IPS-15b (cell line): ENCODE results near the gene GALNT10.

Source experiments
- H3K27me3 ChIP-seq: one replicate; pipeline ENCODE4 v1.6.1; 2013; ENCODE audit warnings: low read length; ENCODE audit not compliant: control insufficient read depth, insufficient read depth
- H3K36me3 ChIP-seq: one replicate; pipeline ENCODE4 v1.6.1; 2013; ENCODE audit warnings: low read length; ENCODE audit not compliant: control insufficient read depth, insufficient read depth
- H3K4me1 ChIP-seq: one replicate; pipeline ENCODE4 v1.6.1; 2013; ENCODE audit warnings: mild to moderate bottlenecking, low read length; ENCODE audit not compliant: control insufficient read depth, insufficient read depth
- H3K4me3 ChIP-seq: one replicate; pipeline ENCODE4 v1.5.1; 2013; ENCODE audit warnings: low read depth, low read length
- H3K9ac ChIP-seq: one replicate; pipeline ENCODE4 v1.6.1; 2013; ENCODE audit warnings: low read depth, mild to moderate bottlenecking, low read length
- H3K9me3 ChIP-seq: one replicate; pipeline ENCODE4 v1.6.1; 2013; ENCODE audit warnings: mild to moderate bottlenecking, low read length; ENCODE audit not compliant: control insufficient read depth, insufficient read depth

GALNT10 gene

DNA sequence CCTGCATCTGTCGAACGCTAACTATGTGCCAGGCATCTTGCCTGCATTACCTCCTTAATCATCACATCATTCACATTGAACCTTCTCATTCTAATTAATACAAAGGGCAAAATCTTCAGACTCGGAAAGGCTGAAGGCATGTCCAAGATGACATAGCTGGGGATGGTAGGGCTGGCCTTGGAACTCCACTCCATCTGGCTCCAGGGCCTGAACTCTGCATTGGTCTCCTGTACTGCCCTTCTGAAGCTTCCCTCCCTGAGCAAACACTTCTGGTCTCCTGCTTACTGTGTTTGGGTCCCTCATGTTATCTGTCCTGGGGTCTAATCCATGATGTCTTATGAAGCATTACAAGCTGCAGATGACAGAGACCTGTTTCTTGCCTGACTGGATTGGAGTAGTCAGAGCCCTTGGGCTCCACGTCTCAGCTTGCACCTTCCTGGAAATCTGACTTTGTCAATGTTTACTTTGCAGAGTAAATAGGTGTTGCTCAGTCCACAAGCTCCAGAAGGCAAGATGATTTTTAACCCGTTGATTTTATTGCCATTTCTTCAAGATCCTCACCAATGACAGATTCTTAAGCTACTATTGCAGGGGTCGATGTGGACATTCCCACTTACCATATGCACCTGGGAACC, 106.1 kb downstream of the GALNT10 start:
- H3K9me3 ChIP-seq, result no peaks in the 10 kb centered on the region
- no peaks in the 10 kb centered on the region for H3K4me1 ChIP-seq
- no peak overlapping the region for H3K9ac ChIP-seq
- H3K36me3 ChIP-seq, result no peaks in the 10 kb centered on the region
- H3K27me3 ChIP-seq, result no peaks in the 10 kb centered on the region
- no peak overlapping the region for H3K4me3 ChIP-seq

DNA sequence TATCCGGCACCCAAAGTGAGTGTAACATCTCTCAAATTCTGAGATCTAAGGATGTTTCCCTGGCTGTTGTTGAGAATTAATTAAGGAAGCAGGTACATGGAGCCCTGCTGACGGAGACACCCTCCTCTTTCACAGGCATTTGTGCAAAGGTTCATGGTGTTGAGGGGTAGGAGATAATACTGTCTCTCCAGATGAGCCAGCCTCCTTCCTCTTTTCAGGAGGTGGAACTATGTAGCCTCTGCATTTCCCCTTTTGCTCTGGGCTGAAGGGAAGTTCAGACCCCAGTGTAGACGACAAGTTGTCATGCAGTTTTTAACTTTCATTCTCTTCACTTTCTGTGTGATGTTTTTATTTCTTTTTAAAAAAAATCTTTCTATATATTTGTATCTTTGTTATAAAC, 107.5 kb downstream of the GALNT10 start:
- no peaks in the 10 kb centered on the region for H3K9me3 ChIP-seq
- no peak overlapping the region for H3K4me3 ChIP-seq

DNA sequence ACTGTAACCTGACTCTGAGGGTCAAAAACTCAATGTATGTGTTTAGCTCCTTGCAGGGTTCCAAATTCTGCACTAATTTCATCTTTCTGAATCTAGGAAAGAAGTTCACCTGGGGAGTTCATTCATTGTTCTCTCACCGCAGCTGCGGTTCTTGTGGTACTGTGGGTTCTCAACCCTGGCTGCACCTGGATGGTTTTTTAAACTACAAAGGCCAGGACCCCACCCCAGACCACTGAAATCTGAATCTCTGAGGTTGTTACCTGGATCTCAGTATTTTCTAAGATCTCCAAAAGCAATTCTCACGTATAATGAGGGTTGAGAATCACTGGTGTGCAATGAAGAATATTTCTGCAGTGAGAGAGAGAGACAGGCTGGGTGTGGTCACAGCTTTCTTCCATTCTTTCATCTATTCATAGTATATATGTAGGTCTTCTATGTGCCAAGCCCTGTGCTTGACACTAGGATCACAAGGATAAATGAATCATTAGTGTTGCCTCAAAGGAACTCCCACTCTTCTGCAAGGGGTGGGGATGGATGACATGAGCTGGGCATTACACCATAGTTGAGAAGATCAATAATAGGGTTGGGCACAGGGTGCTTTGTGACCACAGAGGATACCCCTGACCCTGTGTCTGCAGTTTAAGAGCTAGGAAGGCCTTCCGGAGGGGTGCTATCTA, 109.8 kb downstream of the GALNT10 start:
- Histone ChIP-seq H3K4me3 (no peak overlapping the region), H3K27me3 (no peaks in the 10 kb centered on the region), H3K9ac (no peak overlapping the region), H3K9me3 (no peaks in the 10 kb centered on the region), H3K36me3 (no peaks in the 10 kb centered on the region), H3K4me1 (no peaks in the 10 kb centered on the region)

More for the DNA sequence above, 107.5 kb downstream of the GALNT10 start:
- H3K9ac ChIP-seq, result no peak overlapping the region
- no peaks in the 10 kb centered on the region for H3K27me3 ChIP-seq
- no peaks in the 10 kb centered on the region for H3K4me1 ChIP-seq
- no peaks in the 10 kb centered on the region for H3K36me3 ChIP-seq

- Histone ChIP-seq H3K4me1 (no peaks in the 10 kb centered on the region), H3K27me3 (no peaks in the 10 kb centered on the region), H3K4me3 (no peak overlapping the region), H3K9me3 (no peaks in the 10 kb centered on the region), H3K36me3 (no peaks in the 10 kb centered on the region), H3K9ac (no peak overlapping the region)
Observed at GRCh38 chr5:154301726-154302125, 111.2 kb downstream of the GALNT10 start.

- Histone ChIP-seq H3K27me3 (no peaks in the 10 kb centered on the region), H3K9me3 (no peaks in the 10 kb centered on the region), H3K9ac (no peak overlapping the region), H3K4me3 (no peak overlapping the region), H3K36me3 (no peaks in the 10 kb centered on the region), H3K4me1 (no peaks in the 10 kb centered on the region)
Observed at GRCh38 chr5:154302161-154302560, 111.6 kb downstream of the GALNT10 start.

DNA sequence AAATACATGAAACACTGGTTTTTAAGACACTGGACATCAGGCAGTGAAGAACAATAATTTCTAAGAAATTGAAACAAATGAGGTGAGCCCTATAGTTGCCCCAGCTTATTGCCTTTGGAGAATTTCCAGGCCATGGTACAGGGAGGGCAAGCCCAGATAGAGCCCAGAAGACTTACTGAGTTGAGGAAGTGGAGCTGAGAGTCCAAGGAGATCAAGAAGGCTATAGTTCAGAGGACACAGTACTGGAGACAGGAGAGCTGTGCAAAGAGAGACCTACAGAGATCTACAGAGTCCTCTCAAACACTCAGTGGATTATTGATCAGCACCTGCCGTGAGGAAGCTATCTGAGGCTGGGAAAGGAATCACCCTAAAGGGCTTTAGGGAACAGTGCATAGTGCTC, 112.6 kb downstream of the GALNT10 start:
- Histone ChIP-seq H3K9me3 (no peaks in the 10 kb centered on the region), H3K4me3 (no peak overlapping the region), H3K9ac (no peak overlapping the region), H3K27me3 (no peaks in the 10 kb centered on the region), H3K36me3 (no peaks in the 10 kb centered on the region), H3K4me1 (no peaks in the 10 kb centered on the region)

- Histone ChIP-seq H3K9ac (no peak overlapping the region), H3K27me3 (no peaks in the 10 kb centered on the region), H3K9me3 (no peaks in the 10 kb centered on the region), H3K36me3 (no peaks in the 10 kb centered on the region), H3K4me3 (no peak overlapping the region), H3K4me1 (no peaks in the 10 kb centered on the region)
Observed at GRCh38 chr5:154308443-154309370, 118.2 kb downstream of the GALNT10 start.

DNA sequence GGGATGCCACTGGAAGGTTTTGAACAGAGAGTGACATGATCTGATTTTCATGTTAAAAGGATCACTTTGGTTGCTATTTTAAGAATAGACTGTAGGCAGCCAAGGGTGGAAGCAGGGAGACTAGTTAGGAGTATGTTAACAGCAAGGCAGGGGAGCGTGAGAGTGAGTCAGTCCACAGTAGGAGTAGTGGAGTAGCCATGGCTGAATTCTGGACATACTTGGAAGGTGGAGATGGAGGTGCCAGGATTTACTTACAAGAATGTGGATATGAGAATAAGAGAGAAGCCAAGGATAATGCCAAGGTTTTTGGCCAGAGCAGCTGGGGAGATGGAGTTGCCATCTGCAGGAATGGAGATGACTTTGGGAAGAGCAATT, 118.8 kb downstream of the GALNT10 start:
- no peaks in the 10 kb centered on the region for H3K4me1 ChIP-seq
- no peak overlapping the region for H3K4me3 ChIP-seq
- no peak overlapping the region for H3K9ac ChIP-seq
- H3K27me3 ChIP-seq, result no peaks in the 10 kb centered on the region
- H3K9me3 ChIP-seq, result no peaks in the 10 kb centered on the region
- H3K36me3 ChIP-seq, result no peaks in the 10 kb centered on the region

- Histone ChIP-seq H3K36me3 (no peaks in the 10 kb centered on the region), H3K9ac (no peak overlapping the region), H3K9me3 (no peaks in the 10 kb centered on the region), H3K27me3 (no peaks in the 10 kb centered on the region), H3K4me3 (no peak overlapping the region), H3K4me1 (no peaks in the 10 kb centered on the region)
Observed at GRCh38 chr5:154309805-154310204, 119.3 kb downstream of the GALNT10 start.

GRCh38 chr5:154311362-154311761, 120.8 kb downstream of the GALNT10 start:
- no peak overlapping the region for H3K4me3 ChIP-seq
- H3K4me1 ChIP-seq, result no peaks in the 10 kb centered on the region
- no peaks in the 10 kb centered on the region for H3K27me3 ChIP-seq
- H3K36me3 ChIP-seq, result no peaks in the 10 kb centered on the region
- H3K9me3 ChIP-seq, result no peaks in the 10 kb centered on the region
- no peak overlapping the region for H3K9ac ChIP-seq

GRCh38 chr5:154312000-154312399, 121.5 kb downstream of the GALNT10 start:
- Histone ChIP-seq H3K9ac (no peak overlapping the region), H3K36me3 (no peaks in the 10 kb centered on the region), H3K4me1 (no peaks in the 10 kb centered on the region), H3K27me3 (no peaks in the 10 kb centered on the region), H3K4me3 (no peak overlapping the region), H3K9me3 (no peaks in the 10 kb centered on the region)
